CD4-positive, alpha-beta T cell treated with Interleukin-1 beta for 1 hour (primary cell): ENCODE measurements around the gene SLC8A1.

ENCODE experiments used
- DNase-seq, 2 donors: peaks; one replicate each; pipeline ENCODE4 v3.0.0-alpha.2; 2020 to 2022

Gene SLC8A1

DNA sequence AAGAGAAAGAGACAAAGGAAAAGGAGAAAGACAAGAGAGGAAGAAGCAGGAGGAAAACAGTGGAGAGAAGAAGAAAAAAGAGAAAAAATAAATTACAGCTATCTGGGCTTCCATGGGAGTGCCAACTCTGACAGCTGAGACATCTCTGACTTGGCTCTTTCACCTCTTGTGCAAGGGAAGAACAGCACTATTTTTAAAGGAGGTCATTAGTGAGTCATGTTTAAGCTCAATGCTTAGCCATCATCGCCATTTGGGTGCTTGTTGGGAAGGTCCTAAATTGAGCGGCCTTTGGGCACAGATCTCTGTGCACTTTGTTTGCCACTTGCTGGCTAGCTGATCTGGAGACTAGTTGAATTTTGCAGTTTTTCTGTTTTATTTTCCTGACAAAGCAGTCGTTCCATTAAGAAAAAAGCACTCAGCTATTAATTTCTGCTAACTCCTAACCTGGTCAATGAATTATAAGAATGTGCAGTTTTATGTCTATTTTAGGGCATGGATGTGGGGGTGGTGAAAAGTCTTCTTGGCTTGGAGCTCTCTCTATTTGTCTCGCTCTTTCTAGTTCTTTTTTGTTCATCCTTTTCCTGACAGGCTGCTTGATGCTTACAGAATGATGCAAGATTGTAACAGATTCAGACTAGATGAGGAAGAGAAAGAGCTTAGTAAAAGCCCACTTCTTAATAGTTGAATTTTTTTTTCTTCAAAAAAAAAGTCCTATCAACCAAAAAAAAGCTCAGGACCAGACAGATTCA is 231.5 kb downstream of the SLC8A1 start:
- DNase-seq = no peak

DNA sequence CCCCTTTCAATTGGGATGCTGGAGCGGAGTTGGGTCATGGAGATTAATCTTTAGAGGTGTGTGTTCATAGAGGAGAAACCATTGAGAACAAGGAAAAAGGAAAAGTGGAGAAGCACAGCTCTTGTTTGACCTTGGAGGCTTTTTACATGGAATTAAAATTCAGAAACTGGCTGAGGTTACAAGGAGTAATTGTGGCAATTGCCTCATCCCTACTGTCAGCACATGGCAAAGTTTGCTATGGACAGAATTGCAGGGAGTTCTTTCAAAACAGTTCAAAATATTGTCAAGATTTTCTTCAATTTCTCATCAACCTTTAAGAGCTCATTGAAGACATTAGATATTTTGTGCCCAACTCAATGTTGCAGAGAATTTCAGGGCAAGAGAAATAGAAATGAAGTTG is 232.7 kb downstream of the SLC8A1 start:
- no peak for DNase-seq

DNA sequence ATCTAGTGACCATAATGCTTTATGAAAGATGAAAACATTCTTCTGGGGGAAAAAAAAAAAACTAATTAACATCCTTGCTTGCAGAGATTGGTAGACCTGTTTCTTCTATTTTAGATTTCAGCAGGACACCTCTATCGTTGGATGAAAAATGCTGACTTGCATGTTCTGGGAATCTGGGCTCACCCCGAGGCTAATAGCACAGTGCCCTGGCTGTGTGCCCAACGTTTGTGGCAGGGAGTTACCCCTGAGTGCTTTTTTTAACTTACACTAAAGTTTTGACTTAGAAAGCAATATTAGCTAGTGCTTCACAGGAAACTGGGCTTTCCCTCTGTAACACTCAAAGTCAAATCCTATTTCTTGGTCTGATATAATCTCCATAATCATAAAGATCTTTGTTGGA is 233.2 kb downstream of the SLC8A1 start:
- no peak for DNase-seq

DNA sequence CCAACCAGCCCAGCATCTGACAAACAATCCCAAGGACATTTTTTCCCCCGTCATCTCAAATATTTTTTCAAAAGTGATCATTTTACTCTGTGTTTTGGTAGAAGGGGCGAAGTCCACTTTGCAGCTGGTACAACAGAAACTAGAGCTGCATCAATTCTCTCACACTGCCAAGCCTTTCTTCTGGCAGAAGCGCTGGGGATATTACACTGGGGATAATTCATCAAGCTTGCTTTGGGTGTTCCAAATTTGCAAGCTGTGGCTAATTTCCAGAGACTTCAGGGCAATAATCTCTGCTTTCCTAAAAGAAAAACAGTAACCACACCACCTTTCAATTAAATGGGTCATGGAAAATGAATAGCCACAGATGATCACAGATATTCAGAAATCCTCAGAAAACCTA is 238.3 kb downstream of the SLC8A1 start:
- no peak for DNase-seq

DNA sequence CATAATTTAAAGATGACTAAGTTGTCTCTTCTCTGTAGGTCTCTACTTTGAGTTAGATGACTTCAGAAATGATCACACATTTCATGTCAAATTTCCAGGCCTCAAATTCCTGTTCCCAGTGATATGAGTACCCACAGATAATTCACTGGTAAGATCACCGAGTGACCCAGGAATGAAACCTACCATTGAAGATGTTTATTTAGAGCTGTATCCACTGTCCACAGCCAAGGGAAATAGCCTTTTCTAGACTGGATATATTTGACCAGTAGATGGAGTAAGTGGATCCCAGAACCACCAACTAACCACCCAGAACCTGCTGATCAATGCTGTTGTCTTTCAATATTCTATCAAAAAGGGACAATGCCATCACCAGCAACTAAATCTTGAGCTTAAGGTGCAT is 238.8 kb downstream of the SLC8A1 start:
- DNase-seq = no peak

DNA sequence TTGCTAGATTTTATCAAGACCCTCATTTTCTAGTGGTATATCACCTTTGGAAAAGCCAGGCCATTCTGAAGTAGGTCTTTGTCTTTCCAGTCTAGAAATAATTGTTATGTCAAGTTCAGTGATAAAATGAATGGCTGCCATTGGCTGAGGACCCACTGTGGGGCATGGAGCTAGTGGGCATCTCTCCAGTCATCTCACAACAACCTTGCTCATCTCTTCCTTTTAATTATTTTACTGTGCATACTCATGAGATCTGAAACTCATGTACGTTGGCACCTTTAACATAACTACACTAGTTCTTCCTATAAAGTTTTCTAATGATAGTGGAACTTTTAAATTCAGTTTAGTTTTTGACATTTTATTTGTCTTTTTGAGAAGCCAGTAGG is 240.9 kb downstream of the SLC8A1 start:
- no peak for DNase-seq

DNA sequence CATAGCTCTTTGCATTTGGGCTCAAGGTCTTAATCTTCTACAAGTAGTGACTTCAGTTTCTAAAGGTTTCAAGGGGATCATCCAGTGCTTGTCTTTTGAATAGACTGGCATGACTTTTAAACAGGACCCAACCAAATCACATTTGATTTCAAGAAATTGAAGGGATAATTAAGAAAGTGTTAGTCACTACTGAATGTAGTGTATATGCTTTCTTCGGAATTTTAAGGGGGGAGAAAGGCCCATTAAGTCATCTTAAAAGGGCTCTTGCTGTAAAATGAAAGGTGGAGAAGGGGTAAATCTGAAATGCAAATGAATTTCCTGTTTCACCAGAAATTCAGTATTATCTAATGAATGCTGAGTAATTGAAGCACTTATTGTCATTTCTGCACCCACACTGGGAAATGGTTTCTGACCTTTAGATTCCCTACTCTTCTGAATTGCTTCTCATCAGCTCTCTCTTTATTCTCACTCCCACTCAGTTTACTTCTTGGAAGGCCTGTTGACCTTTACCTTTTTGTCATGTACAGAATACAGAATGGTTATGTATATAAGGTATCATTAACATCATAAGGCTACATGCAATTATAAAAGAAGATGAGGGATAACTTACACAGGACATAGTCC is 241.4 kb downstream of the SLC8A1 start:
- no peak for DNase-seq

DNA sequence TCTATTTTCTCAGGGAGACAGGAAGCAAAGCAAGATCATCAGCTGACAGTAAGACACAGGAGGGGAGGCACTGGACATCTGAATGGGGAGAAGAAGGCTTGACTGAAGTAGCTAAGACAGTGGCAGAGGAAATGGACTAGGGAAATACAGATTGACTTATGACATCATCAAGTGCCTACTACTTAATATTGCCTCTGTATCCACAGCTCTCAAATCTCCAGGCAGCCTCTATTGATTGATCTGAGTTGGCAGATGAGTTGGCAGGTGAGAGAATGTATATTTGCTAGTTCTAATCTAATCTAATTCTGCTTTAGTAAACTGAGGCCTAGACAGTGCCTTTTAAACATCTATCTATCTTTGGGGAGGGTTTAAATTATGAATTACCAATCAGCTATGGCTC is 242.1 kb downstream of the SLC8A1 start:
- no peak for DNase-seq

DNA sequence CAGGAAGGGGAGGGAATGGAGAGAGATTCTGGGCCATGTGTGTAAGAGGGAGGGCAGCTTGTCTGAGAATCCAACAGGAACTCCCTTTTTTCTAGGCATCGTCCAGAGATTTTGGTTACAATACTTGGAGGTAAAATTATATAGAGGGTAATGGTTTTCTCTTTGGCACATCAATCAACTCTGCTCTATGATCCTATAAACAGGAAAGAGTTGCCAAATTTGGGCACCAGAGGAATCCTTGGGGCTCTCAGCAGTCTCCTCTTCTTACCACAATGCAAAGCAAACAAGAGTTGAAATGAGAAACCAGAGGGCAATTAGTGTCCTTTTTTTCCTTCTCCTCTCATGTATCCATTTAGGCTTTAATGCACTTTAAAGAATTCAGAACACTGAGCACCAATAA is 243.4 kb downstream of the SLC8A1 start:
- DNase-seq = no peak

DNA sequence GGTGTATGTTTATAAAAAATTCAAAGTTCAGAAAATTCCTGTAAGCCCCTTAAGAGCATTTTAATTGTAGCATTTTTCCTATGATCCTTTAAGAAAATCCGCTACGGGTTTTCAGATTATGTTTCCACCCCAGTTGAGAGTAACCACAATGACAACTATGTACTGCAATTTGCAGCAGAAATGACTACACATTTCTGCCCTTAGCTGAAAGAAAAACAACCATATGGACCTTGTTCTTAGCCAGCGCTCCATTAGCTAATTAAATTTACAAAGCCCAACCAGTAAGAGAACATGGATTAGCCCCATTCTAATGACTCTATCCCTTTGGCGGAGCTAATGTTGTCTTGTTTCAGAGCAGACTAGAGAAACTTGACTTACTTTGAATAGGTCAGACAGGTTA is 247.6 kb downstream of the SLC8A1 start:
- no peak for DNase-seq

DNA sequence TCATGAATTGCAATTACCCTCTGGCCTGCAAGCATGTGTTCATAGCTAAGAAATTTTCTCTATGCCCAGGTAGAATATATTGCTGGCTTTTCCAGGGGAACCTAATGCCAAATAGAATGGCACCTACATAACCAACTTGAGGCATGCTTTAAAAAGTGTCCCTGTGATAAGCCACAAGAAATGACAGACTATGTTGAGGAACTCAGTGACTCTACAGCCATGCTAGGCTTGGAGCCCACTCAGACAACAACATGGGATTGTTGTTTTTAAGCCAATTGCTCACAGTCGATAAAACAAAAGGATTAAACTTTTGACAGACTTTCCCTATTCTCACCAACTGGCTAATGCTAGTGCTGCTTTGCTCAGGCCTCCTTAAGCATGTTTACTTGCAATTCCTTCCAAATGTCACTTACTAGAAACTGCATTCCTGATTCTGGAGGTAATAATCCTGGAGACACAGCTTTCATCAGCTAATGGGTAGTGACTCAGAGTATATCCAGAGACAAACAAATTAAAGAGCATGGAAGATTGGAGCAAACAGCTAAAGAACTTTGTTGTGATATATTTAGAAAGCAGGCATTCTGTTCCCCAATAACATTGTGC is 249.0 kb downstream of the SLC8A1 start:
- no peak for DNase-seq

DNA sequence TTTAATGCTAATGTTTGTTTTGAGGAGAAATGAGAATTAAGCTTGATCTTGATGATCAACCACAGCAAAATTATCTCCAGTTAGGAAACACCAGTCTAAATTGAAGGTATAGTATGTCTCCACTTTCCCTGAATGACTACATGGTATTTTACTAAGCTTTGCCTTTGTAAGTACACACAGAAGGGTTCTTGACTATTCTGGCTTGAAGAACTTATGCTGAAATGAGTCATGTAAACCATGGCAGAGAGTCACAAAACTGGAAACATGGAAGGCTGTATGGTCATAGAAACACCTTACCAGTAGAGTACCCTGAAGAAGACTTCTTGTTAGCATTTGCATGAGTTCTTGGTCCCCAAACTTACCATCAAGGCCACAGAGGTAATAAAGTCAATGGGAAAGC is 250.5 kb downstream of the SLC8A1 start:
- DNase-seq = no peak

DNA sequence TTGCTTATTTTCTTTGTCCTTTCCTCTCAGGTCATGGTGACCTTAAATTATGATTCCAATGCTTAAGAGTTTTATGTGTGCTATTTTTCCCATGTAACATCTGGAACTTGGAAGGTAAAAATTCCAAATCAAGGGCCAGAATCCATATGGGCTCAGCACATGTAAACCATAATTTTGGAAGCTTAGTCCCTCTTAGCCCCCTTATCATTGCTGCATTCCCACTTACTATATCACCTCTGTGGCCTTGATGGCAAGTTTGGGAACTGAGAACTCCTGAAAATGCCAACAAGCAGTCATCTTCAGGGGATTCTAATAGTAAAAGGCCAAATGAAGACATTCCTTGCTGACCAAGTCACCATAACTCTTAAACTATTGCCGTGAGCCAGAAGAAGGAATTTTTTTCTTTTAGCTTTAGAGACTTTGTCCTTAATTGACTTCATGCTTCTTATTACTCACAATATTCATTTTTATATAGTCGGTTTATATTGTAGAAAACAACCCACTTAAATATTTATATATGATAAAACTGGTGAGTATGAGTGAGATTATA is 251.4 kb downstream of the SLC8A1 start:
- no peak for DNase-seq

DNA sequence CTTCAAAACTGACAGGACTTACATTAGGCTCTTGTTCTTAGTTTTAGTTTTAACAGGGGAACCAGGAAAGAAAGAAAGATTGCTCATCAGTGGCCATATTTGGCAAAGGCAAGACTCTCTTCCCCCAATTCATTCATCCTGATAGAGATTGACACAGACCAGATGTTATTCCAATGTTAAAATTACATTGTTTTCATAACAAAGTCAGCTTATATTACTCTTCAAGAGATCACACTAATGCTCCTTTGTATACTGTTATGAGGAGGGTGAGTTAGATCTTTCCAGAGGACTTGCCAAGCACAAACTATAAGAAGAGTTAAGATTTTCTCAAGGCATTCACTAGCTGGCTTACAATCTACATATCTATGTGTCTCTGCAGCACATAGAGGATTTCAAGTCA is 252.1 kb downstream of the SLC8A1 start:
- no peak for DNase-seq

DNA sequence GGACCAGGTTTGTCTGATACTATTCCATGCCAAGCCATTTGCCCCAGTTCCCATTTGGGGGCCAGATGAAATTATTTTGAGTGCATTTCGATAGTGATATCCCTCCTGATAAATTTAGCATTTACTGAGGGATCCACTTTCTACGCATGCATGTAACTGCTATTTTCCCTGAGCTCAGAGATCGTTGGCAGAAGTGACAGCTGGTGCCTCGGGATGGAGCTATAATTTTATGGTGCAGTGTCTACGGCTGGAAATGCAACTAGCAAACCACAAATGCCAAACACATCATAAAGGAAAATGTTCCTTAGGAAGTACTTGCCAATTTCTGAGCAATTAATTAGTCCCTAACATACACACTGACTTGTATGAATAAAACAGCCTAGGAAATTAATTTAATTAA is 254.8 kb downstream of the SLC8A1 start:
- DNase-seq = no peak

DNA sequence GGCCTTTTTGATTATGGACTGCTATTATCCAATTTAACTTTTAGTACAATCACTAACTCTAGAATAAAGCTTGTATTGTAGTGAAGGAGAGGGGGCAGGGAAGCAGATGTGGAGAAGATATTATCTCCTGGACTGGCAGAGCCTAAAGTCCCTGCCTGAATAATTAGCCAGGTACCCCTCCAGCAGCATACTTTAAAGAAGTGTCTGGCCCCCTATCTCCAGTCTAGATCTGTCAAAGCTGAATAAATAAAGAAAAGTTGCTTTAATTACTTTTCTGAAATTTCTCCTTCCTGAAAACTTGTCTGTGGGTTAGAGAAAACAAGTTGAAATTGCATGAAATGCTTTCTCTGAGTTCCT is 258.2 kb downstream of the SLC8A1 start:
- no peak for DNase-seq

DNA sequence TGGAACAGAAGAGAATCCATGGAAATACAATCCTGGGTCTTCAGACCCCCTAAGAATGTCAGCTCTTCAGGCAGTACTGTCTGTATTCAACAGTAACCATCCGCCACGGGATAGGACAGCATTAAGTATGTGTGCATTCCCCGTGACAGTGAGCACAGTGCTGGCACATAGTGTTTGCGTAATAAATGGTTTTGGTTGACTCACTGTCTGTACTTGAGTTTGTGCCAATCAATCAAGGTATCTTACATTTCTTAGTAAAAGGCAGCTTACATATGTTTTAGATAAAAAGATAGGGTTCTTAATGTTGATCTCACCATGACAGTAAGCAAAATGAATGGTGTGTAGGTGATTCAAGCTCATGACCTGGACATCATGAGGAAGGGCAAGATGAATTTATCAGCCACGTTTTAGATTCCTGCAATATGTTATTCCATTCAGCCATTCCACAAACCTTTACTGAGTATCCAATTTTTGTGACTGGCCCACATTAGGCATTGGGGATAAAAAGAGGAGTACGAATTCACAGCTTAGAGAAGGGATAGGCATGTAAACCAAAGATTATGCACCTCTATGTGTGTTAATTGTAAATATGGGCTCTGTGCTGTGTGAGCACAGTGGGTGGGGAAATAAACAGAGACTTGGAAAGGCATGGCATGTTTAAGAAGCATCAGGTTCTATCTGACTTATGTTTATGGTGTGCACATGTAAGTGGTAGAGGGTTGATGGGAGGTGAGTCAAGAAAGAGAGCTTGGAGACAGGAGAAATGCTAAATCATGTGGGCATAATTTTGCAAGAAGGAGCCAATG is 258.8 kb downstream of the SLC8A1 start:
- no peak for DNase-seq

DNA sequence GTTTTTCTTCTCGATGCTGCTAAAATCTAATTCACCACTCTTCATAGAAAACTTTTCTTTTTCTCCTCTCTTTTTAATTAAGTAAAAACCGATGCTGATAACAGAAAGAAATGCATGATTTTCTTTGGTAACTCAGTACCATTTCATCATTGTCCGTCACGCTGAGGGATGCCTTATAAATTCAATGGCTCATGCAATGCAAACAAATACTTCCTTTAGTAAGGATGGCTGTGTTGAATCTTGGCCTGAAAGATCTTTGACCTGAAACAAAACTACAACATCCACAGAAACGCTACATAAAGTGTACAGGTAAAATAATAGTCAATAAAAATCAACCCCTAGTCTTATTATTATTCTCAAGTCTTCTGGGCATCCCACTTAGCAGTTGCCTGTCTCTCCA is 261.4 kb downstream of the SLC8A1 start:
- DNase-seq = no peak

DNA sequence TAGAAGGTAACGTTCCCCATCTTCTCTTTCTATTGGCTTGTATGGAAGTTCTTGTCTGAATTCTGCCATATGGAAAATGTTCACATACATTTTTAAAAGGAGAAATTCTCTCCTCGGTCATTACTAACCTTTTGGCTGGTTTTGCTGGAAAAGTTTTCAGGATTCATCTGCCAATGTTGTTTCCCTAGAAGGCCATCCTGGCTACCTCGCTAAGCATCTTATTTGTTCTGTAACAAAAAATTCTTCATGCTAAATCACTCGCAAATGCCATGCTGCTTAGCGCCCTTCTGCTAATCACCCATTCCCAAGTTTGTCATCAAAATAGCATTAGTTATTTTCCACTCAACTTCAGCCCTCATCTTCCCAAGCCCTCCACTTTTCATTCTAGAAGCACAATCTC is 262.0 kb downstream of the SLC8A1 start:
- DNase-seq = no peak

DNA sequence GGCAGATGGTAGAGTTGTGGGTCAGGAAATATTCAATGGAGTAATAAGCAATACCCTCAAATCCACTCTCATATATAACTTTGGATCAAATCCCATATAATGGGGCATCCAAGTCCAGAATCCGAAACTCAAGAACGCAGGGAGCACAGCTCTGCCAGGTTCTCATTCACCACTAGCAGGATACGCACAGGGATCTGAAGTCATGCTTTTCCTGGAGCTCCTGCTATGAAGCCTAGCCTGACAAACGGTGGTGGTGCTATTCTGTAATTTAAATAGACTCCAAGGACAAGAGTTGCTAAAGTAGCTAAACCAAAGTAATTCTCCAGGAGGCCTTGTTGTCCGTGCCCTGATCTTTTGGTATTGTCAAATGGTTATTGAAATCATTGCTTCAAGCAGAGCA is 264.8 kb downstream of the SLC8A1 start:
- DNase-seq = no peak

DNA sequence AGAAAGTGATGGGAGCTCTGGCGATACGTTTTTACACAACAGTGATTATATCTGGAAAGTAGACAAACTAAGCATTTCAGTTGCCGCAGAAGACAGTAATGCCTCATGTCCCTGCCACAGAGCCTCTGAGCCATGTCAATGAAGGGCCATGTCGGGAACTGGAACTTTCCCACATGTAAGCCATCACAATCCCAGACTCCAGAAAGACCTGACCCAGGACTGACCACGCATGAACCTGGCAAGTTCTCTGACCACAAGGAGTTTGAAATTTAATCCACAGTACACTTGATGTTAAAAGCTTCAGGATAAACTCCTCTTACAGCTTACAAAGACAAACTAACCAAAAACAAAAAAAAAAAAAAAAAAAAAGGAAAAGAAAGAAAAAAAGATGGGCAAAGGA is 267.3 kb downstream of the SLC8A1 start:
- DNase-seq = no peak

DNA sequence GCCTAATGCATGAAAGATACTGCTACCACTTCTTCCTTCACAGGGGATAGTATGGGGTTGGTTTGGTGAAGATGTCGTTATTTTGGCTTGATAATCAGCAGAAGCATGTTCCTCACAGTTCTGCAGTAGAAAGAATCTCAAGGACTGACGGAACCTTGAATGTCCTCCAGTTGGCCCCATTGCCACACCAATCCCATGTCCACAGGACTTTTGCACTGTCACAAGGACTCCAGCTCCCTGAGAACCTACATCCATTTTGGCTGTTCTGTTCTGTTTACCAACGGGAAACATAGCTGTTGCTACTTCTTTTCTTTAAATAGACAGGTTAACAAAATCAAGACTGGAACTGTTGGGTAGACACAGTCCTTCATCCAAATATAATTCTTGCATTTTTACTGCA is 270.0 kb downstream of the SLC8A1 start:
- DNase-seq = no peak

DNA sequence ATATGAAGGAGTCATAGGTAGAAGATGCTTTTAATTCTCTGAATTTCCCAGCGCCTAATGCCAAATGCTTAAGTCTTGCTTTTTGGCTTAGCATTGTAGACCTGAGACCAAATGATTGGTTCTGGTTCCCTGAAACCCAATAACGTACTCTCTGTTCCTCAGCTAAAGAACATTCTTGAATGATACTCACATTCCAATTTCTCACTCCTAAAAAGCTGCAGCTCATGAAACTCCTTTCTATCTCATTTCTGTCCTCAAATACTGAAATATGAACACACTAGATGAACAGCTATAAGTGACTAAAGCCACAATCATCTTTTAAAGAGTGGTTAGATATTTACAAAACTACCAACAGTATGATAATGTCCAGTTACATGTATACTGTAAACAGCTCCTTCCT is 272.1 kb downstream of the SLC8A1 start:
- no peak for DNase-seq

DNA sequence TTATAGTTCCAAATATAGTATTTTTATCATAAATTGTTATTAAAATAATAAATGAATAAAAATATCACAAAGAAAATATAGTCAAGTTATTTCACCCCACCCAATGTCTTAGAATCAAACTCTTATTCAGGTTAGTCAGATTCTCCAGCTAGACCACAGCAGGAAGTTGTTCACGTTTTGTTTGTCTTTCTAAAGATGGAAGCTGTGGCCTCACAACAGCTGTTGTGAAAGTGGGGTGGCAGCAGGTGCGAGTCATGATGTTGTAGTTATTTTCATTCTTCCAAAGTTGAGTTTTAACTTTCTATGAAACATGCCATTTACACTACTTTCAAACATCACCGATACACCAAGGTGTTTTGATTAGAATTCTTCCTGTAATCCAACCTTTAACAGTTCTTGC is 272.9 kb downstream of the SLC8A1 start:
- DNase-seq = no peak
